GM21576 (cell line): Measurements from ENCODE around the gene ANK2.
A peak's percentile ranks its signal among the peaks of the same experiment; 100 is the strongest.

ENCODE experiments used
- ATAC-seq: cut with Tn5 transposase; IDR thresholded peaks from one replicate; pipeline ENCODE4 v1.9.1; 2021; ENCODE audit warnings: mild to moderate bottlenecking, moderate library complexity; ENCODE audit not compliant: unreplicated experiment

ANK2 gene

DNA sequence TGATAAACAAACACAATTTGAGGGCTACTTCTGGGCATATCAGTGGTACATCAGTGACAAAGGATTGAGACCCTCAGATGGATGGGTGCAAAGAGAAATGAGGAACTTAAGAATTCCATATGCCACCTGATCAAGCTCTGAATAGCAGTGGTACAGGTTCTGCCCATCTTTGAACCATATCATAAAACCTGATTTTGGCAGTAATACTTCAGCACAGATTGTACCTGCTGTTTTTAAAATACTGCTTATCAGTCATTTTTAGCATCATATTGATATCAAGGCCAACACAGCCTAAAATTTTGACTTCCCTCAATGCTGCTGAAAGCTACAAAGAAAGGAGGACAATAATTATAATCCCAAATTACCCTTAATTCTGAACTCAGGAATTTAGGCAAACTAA is 41.5 kb downstream of the ANK2 start:
- ATAC-seq, result no peak

DNA sequence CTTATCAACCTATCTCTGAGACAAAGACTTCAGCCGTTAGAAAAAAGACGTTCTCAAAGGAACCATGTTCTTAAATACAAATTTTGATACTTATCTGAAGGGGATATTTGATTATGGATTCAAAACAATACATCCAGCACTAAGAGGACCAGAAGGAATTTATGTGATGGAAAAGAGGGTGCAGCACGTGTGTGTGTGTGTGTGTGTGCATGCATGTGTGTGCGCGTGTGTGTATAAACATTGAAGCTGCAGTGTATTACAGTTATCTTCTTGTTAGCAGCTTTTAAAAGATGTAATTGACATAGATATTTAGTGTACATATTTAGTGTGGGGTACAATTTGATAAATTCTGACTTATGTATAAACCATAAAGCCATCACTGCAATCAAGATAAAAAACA is 44.9 kb downstream of the ANK2 start:
- ATAC-seq, result no peak

DNA sequence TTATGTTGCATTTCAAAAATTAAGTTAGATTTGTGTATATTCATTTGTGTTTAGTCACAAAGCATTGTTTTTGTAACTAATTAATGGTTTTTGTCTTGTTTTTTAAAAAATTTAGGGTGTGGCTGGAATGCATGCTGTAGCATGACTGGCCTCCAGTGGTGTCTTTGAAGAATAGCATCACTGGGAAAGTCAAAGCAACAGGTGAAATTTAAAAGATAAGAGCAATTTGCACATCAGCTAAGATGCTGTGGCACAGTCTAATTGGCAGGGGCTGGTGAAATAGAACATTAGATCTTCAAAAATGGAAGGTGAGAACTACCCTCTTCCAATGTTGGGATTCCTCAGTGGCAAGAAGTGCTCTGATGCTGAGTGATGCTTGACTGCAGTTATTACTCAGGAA is 45.3 kb downstream of the ANK2 start:
- no peak for ATAC-seq

DNA sequence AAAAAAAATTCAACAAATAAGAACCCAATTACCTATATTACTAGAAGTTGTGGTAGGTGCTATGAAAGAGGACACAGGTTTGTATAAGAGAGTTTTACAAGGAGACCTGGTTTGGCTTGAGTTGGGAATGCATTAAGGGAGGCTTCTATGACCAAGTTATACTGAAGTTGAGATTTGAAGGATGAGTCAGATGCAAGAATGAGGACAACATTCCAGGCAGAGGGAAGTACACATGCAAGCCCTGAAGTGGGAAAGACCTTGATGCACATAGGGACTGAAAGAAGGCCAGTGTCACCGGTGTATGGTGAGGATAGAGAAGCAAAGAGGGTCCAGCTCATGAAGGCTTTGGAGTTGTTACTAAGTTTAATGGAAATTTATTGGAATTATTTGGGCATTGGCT is 52.2 kb downstream of the ANK2 start:
- ATAC-seq, result no peak

DNA sequence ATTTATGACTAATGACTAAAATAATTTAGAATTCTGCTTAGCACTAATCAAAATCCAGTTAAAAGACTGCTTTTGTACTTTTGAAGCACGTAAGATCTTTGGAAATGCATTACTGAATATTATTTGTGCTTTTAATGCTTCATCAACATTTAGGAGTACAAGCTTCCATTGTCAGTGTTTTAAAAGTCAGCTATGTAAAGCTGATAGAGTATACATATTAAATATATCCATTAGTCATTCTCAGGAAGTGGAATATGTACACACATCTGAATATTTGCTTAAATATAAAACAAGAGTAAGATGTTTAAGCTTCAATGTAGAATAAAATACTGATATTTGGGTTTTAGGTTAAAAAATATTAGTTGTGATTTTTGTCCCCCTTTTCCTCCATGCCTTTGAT is 54.1 kb downstream of the ANK2 start:
- no peak for ATAC-seq

DNA sequence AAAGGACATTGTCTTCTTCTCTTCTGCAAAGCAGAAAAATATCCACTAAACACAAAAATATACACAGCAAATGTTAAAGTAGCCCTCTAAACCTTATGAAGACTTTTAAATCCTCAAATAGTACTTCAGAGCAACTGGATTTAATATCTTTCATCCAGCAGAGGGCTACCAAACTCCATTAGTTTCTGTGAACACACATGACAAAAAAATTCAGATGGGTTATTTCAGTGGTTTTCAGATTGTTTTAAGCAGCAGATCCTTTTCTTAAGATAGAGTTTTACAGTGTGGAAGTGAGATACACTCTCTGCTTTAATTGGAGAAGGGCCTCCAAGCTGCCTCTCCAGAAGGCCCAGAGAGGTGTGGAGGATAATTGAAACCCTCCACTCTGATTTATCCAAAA is 56.7 kb downstream of the ANK2 start:
- ATAC-seq, result no peak

DNA sequence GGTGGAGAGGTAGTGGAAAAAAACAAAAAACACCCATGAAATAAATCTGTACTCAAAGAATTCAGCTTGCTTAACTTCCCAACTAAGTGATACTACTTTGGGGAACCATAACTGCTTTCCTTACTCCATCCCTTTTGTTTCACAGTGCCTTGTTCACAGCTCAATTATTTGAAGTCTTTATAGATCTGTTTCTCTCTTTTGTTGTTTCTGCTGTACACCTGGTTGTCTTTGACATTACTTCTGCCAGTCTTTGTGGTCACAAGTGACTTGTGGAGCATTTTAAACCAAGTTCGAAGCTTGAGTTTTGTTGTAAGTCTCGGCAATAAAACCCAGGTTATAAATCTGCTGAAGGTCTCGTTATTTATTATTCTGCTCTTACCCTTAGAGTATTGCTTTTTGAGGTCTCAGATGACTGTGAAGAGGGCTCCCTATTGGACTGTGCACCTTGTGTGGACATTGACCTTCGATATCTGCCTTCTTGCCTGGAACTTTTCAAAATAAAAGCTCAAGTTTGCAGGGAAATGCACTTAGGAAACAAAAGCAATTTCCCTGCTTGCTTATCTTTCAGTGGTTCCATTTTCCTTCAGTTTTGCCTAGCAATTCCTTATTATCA is 59.8 kb downstream of the ANK2 start:
- no peak for ATAC-seq

DNA sequence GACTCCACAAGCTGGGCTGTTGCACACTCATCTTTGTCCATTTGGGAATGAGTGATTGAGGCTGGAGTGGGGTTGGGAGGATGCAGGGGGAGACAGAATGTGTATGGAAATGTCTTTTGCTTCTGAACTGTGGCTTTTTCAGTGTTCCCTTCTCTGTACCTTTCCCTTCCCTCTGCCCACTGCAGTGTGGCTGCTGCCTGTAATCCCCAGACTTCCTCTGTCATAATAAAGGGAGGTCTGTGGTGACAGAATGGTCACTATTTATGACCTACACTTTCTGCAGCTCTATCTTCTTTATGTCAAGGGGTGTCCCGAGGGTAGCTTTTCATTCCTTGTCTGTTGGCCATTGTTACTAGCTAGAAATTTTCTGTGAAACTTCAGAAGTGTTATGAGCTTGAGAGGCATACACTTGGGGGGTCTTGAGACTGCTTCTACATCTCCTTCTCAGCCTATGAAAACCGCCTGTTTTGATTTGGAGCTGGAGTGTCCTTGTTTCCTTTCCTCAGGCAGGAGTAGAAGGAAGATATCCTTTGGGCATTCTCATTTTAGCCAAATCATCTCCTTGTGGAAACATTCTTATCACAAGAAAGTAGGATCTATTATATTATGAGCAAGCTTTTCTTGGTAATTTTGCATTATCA is 63.0 kb downstream of the ANK2 start:
- no peak for ATAC-seq

DNA sequence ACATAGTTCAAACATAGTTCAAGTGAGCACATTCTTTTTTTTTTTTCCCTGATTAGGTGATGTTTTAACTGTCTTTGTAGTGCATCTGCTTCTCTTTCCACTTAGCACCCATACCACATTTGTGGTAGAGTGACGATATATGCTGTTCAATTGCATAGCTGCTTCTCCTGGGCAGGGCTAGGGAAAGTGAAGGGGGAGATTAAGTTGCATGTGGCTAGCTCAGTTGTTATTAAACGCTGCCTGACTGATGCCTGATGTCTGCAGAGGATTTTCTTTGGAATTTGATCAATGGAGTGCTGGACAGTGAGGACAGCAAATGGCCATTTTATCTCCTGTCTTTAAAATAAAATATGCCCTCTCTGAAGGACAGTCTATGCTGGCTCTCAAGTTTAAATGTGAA is 63.7 kb downstream of the ANK2 start:
- no peak for ATAC-seq

DNA sequence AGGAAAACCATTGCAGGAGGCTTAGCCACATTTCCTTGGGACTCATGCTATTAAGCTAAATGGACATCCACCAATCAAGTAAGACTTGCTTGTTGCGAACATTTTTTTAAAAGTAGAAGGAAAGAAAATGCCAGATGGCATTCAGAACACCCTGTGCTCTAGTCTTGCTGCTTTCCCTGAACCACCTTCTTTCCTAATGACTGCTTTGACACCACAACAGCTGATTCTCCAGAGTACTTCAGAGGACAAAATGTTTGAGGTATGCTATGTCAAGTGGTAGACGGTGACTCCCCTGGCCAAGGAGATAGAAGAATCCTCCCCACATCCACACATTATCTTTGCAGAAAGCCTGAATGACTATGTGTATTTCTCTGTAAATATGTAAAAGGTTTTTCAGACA is 65.4 kb downstream of the ANK2 start:
- no peak for ATAC-seq

DNA sequence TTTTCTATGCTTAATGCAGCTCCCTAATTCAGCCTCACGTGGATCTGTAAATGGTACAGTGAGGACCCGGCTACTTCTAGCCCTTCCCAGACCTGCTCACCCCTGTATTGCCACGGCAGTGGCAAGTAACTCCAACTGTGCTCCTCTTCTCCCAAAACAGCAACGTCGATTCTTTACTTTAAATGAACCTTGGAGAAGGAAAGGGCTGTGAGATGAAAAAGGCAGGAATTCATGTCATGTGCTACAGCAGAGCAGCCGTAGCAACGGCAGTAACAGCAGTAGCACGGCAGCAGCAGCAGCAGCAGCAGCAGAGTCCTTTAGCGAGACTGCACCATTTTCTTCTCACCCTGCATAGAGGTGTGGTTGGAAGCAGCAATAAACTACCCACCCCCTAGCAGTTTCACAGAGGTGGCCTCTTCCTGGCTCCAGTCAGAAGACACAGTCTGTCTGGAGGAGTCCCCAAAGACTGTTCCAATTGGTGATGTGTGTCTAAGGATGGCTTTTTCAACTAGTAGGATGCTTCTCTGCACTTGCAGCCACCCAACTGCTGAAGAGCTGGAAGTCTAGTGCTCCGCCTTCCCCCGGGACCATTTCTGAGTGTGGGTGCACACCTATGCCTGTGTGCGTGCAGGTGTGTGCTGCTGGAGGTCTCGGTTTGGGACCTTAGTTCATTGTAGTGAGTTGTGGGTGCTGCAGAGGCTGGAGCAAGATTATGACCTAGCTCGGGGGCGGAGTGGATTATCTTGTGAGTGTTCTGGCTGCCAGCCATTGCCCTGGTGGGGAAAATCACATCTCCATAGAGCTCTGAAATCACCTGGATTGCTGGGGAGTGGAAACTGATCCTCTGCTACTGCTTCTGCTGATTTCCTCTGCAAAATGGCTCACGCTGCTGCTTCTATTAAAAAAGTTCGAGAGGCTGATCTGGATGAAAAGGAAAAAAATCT is 67.2 kb downstream of the ANK2 start:
- no peak for ATAC-seq

DNA sequence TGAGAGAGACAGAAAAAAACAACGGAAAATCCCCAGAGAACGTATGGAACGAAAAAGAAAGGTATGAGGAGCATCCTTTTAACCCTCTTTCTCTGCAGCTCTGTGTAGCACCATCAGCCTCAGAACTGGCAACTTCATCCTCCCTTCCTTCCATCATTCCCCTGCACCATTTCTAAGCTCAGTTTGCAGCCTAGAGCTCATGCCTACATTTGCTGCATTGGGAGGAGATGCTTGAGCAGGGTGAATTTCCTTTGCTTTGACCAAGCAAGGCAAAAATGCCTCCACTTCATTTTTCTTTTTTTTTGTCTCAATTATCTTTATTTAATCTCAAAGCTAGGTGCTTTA is 67.9 kb downstream of the ANK2 start:
- no peak for ATAC-seq

DNA sequence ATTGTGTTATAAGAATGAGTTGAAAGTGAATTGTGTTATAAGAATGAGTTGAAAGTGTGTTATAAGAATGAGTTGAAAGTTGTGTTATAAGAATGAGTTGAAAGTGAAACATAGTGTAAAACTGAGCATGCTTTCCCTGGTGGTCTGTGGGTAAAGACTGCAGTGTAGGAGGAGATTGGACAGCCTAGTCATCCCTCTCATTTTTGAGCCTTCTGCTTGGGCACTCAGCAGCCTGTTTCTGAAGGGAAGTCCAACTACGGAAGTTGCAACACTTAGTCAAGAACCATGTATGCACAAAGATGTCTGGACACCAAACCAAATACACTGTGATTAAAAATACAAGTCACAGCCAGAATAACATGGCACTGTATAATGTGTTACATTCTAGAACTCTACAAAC is 72.6 kb downstream of the ANK2 start:
- ATAC-seq, result no peak

DNA sequence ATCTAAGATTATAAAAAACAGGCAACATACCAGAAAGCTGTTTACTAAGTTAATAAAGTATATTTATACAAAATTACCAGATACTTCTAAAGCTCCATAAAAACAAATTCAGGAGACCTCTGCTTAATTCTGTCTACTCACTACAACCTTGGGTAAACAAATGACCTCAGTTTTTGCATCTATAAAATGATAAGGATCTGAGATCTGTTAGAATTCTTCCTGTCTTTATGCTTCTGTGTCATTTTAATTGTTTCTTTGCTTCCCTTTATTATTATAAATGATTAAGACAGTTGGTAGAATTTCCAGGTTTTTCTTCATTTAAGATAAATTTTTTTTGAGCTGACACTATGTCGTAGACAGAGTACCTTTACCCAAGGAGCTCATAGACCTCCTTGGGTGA is 76.0 kb downstream of the ANK2 start:
- ATAC-seq, result no peak

DNA sequence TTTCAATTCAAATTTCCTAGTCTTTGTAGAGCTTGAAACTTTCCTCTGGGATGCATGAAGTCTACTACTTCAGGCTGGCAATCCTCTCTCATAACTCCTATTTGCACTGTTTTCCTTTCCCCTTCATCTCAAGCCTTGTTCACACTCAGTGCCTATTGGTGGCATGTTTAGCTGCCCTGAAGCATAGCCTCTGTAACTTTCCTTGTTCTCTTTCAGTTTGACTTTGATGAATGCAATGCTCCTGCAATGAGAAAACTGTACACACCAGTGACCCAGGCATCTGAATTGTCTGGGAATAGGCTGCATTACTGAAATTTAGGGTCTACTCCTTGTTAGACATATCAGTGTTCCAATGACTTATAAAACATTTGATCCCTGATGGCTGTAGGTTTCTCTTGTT is 81.7 kb downstream of the ANK2 start:
- no peak for ATAC-seq

DNA sequence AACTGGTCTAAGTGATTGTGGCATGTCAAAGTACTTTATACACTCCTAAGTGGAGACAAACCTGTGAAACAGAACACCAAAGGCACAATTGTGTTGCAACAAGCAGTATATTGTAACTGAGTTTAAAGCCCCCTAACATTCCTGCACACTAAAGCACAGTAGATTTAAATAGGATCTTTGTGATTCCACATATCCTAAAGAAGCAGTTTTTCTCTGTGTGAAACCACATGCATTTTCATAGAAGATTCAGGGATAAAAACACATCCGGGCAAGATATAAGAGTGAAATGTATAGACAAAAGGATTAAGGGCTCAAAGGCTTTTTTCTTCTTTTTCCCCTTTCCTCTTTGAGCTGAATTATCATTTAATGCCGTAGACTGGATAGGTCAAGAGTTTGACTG is 82.2 kb downstream of the ANK2 start:
- no peak for ATAC-seq

DNA sequence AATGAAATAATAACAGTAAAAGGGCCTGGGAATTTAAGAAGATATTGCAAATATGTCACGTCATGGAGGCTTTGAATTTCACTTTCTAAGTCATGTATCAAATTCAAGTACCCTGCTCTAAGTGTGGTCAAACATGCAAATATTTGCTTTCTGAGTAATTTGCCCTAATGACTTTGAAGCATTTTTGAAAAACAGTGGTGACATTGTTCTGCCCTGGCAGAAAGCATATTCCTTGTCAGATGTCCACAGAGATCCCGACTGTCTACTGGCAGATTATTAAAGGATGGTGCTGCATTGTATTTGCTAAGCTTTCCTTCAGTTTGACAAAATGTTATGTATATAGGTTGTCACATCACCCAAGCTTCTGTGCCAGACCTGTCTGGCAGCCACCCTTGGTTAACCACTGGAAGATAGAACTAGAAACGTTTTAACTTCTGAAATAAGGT is 92.5 kb downstream of the ANK2 start:
- ATAC-seq, result peak; percentile 42

DNA sequence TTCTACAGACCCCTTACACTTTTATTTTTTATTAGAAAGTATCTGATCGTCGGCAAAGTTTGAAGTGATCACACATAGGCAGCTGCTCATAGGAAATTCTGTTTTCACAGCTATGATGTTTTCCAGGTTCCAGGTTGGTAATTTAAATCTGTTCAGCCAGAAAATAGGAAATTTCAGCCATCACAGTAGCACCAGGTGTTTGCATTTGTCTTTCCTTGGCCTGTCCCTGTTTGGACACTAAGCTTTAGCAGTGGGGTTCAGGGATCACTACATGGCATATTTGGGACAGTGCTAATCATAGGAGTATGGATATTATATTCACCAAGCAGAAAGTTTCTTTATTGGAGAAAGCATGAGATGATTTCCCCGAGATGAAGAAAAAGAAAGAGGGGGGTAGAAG is 92.9 kb downstream of the ANK2 start:
- no peak for ATAC-seq

DNA sequence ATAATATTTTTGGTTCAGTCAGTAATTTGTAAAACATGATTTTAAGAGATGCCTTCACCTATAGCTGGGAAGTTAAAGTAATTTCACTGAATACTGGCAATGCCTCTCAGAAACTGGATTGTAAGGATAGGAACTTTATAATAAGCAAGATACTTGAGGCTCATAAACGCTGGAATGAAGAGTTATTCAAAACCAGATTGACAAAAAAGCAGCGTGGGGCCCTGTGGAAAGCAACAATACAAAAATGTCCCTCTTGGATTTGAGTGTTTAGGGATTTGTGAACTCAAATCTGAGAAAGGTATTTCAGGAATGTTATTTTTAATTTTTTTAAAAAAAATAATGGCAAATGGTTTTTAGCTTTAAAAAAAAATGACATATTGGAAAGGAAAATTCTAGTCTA is 94.6 kb downstream of the ANK2 start:
- ATAC-seq, result no peak

DNA sequence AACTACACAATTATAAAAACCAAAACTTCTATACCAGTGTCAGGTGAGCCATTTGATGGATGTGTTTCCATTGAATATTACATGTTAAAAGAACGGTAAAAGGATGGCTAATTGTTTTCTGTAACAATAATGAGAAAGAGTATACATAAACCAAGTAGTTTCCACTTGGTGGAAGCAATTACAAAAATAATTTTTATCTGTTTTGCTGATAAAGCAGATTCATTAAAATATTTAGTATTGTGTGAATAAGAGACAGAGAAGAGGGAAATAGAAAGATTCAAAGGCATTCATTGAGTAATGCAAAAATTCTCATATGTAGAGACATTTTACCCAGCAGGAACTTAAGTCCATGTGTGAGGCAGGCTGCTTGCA is 95.7 kb downstream of the ANK2 start:
- no peak for ATAC-seq

DNA sequence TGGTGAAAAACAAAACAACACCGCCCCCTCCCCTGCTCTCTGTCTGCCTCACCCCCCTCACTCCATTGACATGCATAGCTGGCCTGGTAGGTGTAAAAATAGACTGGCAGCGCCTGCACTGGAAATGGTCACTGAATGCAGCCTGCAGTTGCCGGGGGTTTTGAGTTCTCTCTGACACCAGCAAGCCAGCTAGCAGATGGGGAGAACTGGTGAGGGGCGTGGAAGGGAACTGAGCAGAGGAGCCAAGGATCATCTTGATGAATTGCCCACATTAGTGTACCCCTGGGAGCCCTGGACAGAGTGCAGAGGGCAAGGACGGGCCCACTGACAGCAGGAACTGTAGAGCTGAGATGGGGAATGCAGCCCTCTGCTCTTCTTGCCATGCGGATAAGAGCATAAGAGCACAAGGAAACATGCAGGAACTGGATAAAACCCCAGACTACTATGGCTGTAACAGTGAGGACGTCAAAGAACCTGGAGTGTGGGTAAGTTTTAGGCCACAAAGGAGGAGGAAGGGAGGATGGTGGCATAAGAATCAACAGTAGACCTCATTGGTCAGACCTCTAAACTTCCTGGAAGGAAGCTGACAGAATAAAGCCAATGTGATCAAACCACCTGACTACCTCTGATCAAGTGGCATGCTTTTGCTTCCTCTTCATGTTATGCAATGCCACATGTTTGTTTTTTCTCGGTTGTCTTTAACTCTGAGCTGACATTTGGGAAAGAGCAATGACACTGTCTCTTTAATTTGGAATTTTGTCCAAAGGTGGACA is 96.3 kb downstream of the ANK2 start:
- no peak for ATAC-seq
